H9 (cell line): ENCODE results near the gene DNER. TPM values are rescaled to one million over a fixed set of nuclear protein-coding genes. Genes with fewer than 3 reads are reported as not detected.

Experiments
- DNase-seq: peaks from one replicate; pipeline ENCODE4 v3.0.0-alpha.2; 2017
- H2AFZ ChIP-seq: one replicate; pipeline ENCODE4 v1.6.1; 2013; ENCODE audit warnings: mild to moderate bottlenecking, low read length, control low read depth, moderate library complexity
- H2AK5ac ChIP-seq: 2 replicates; pipeline ENCODE4 v1.6.1; 2013; ENCODE audit warnings: low read length, control low read depth, mixed read lengths; ENCODE audit not compliant: insufficient read length
- H2BK120ac ChIP-seq: one replicate; pipeline ENCODE4 v1.6.1; 2013; ENCODE audit warnings: low read depth, mild to moderate bottlenecking, low read length, control low read depth, inconsistent platforms; ENCODE audit not compliant: poor library complexity, severe bottlenecking
- H2BK12ac ChIP-seq: 2 replicates; pipeline ENCODE4 v1.6.1; 2013; ENCODE audit warnings: low read length, control low read depth, mixed read lengths, low read depth; ENCODE audit not compliant: insufficient read length
- H2BK15ac ChIP-seq: 2 replicates; pipeline ENCODE4 v1.6.1; 2013; ENCODE audit warnings: low read depth, low read length, control low read depth
- H2BK20ac ChIP-seq: one replicate; pipeline ENCODE4 v1.6.1; 2013; ENCODE audit warnings: low read depth, mild to moderate bottlenecking, low read length, control low read depth, inconsistent platforms; ENCODE audit not compliant: poor library complexity, severe bottlenecking
- H2BK5ac ChIP-seq: 2 replicates; pipeline ENCODE4 v1.6.1; 2013; ENCODE audit warnings: low read length, control low read depth, mixed read lengths; ENCODE audit not compliant: insufficient read length
- H3K14ac ChIP-seq: 2 replicates; pipeline ENCODE4 v1.6.1; 2013; ENCODE audit warnings: low read length, control low read depth; ENCODE audit not compliant: insufficient read depth
- H3K18ac ChIP-seq: 2 replicates; pipeline ENCODE4 v1.6.1; 2013; ENCODE audit warnings: low read depth, mild to moderate bottlenecking, mixed read lengths, low read length, control low read depth; ENCODE audit not compliant: insufficient read length
- H3K23ac ChIP-seq: 2 replicates; pipeline ENCODE4 v1.6.1; 2013; ENCODE audit warnings: low read length, control low read depth, mixed read lengths, low read depth; ENCODE audit not compliant: insufficient read length
- H3K23me2 ChIP-seq: 2 replicates; pipeline ENCODE4 v1.6.1; 2013; ENCODE audit warnings: low read depth, mild to moderate bottlenecking, mixed read lengths, low read length, control low read depth; ENCODE audit not compliant: insufficient read length, poor library complexity, severe bottlenecking
- H3K27ac ChIP-seq: 2 replicates; pipeline ENCODE4 v1.5.1; 2013; ENCODE audit warnings: low read length, control low read depth, mixed read lengths, low read depth; ENCODE audit not compliant: insufficient read length
- H3K27me3 ChIP-seq: 2 replicates; pipeline ENCODE4 v1.6.1; 2013; ENCODE audit warnings: low read length, control low read depth, inconsistent platforms; ENCODE audit not compliant: insufficient read depth
- H3K4ac ChIP-seq: 2 replicates; pipeline ENCODE4 v1.6.1; 2013; ENCODE audit warnings: low read depth, mild to moderate bottlenecking, control low read depth, inconsistent platforms, low read length, moderate library complexity
- H3K4me1 ChIP-seq: 2 replicates; pipeline ENCODE4 v1.6.1; 2013; ENCODE audit warnings: low read length, control low read depth, inconsistent platforms; ENCODE audit not compliant: insufficient read depth
- H3K4me2 ChIP-seq: 2 replicates; pipeline ENCODE4 v1.6.1; 2013; ENCODE audit warnings: low read length, control low read depth, mixed read lengths; ENCODE audit not compliant: insufficient read length, insufficient read depth
- H3K56ac ChIP-seq: 2 replicates; pipeline ENCODE4 v1.6.1; 2013; ENCODE audit warnings: low read depth, mild to moderate bottlenecking, mixed read lengths, low read length, control low read depth; ENCODE audit not compliant: insufficient read length
- H3K79me1 ChIP-seq: 2 replicates; pipeline ENCODE4 v1.6.1; 2013; ENCODE audit warnings: low read depth, mild to moderate bottlenecking, moderate library complexity, low read length, control low read depth, inconsistent platforms; ENCODE audit not compliant: insufficient read depth, poor library complexity, severe bottlenecking
- H3K79me2 ChIP-seq: 2 replicates; pipeline ENCODE4 v1.6.1; 2013; ENCODE audit warnings: low read length, control low read depth, inconsistent platforms; ENCODE audit not compliant: insufficient read depth
- H3K9ac ChIP-seq: 2 replicates; pipeline ENCODE4 v1.6.1; 2013; ENCODE audit warnings: low read length, control low read depth, mixed read lengths; ENCODE audit not compliant: insufficient read length; ENCODE audit errors: extremely low read depth
- H3K9me3 ChIP-seq: one replicate; pipeline ENCODE4 v1.6.1; 2013; ENCODE audit warnings: low read depth, low read length, inconsistent platforms; ENCODE audit not compliant: control insufficient read depth
- H3T11ph ChIP-seq: one replicate; pipeline ENCODE4 v1.6.1; 2013; ENCODE audit warnings: mild to moderate bottlenecking, low read length, control low read depth, inconsistent platforms
- H4K20me1 ChIP-seq: one replicate; pipeline ENCODE4 v1.6.1; 2013; ENCODE audit not compliant: control insufficient read depth, insufficient read length, insufficient read depth
- H4K5ac ChIP-seq: 2 replicates; pipeline ENCODE4 v1.6.1; 2013; ENCODE audit warnings: low read depth, mild to moderate bottlenecking, mixed read lengths, low read length, control low read depth; ENCODE audit not compliant: insufficient read length
- H4K8ac ChIP-seq: replicated peaks from 2 replicates; pipeline ENCODE4 v1.6.1; 2013; ENCODE audit warnings: low read length, control low read depth, mixed read lengths, low read depth; ENCODE audit not compliant: insufficient read length
- H4K91ac ChIP-seq: 2 replicates; pipeline ENCODE4 v1.6.1; 2013; ENCODE audit warnings: low read depth, mild to moderate bottlenecking, moderate library complexity, mixed read lengths, low read length, control low read depth; ENCODE audit not compliant: insufficient read length
- H3K27ac Mint-ChIP-seq, 3 experiments: 2 replicates in 2 of 3; 3 replicates in 1 of 3; pipeline ENCODE4 v1.8.0; 2020 to 2021; ENCODE audit warnings: mixed read lengths in 3 of 3, mild to moderate bottlenecking in 1 of 3, moderate library complexity in 1 of 3
- H3K27me3 Mint-ChIP-seq: 2 replicates; pipeline ENCODE4 v1.8.0; 2021; ENCODE audit warnings: low read depth, mild to moderate bottlenecking, moderate library complexity, mixed read lengths
- H3K36me3 Mint-ChIP-seq, 3 experiments: 2 replicates in 2 of 3; 3 replicates in 1 of 3; pipeline ENCODE4 v1.8.0; 2020 to 2021; ENCODE audit warnings: low read depth in 3 of 3, mixed read lengths in 3 of 3; ENCODE audit not compliant: insufficient read depth in 1 of 3
- H3K4me1 Mint-ChIP-seq, 2 experiments: 2 replicates each; pipeline ENCODE4 v1.8.0; 2020; ENCODE audit warnings: mixed read lengths in 2 of 2
- H3K4me3 Mint-ChIP-seq, 2 experiments: 2 replicates in 1 of 2; 3 replicates in 1 of 2; pipeline ENCODE4 v1.8.0; 2020 to 2021; ENCODE audit warnings: mild to moderate bottlenecking in 2 of 2, mixed read lengths in 2 of 2, moderate library complexity in 1 of 2
- H3K9me3 Mint-ChIP-seq, 2 experiments: 2 replicates in 1 of 2; 3 replicates in 1 of 2; pipeline ENCODE4 v1.8.0; 2020; ENCODE audit warnings: mild to moderate bottlenecking in 2 of 2, mixed read lengths in 2 of 2, moderate library complexity in 1 of 2
- WGBS: extraction: QIAGEN DNeasy Blood & Tissue Kit; methylation state at CpG from one replicate; pipeline ENCODE4 v1.1.7; 2013; ENCODE audit warnings: missing lambda C conversion rate, low lambda C conversion rate, mixed read lengths; ENCODE audit not compliant: insufficient read length; ENCODE audit errors: extremely low coverage; 5-methylcytosine and 5-hydroxymethylcytosine counted together
- total RNA-seq: library from RNA; stranded (reverse); gene quantifications from 2 replicates; pipeline ENCODE4 v1.2.1, GENCODE V29; 2021
- TF ChIP-seq, protein P1 (sequence below): fragments of 200-600 bp; sonication (generic); conservative IDR thresholded peaks from 3 replicates; pipeline ENCODE4 v1.8.0; 2021; ENCODE audit warnings: antibody characterized with exemption, mild to moderate bottlenecking

The DNER gene
- total RNA-seq, 1 experiment from 2014 or later = 1.0 TPM

DNA sequence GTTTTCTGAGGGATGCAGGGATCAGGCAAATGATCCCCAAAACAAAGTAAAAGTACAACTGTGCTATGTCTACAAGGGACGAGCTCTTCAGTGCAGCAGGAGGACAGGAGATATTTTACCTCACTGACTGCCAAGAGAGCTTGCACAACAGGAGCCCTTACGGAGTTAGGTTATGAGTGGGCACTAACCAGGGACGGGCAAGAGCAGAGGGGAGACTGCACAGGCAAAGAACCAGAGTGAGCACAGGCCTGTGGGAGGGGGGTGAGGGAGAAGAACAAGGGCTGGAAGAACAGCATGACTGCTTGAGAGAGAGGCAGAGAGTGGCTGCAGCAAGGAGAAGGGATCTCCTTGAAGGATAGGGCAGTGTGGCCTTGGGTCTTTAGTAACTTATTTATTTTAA is 342.1 kb downstream of the DNER start:
- Histone ChIP-seq H3K27me3 (no peaks in the 10 kb centered on the region; the same call in 1 of the 2 replicates), H4K8ac (no peak overlapping the region), H4K91ac (no peak overlapping the region), H3K18ac (no peak overlapping the region), H3K23me2 (no peaks in the 10 kb centered on the region), H3K14ac (no peak overlapping the region), H3K4me2 (no peak overlapping the region), H2BK20ac (no peak overlapping the region), H3K9ac (no peak overlapping the region), H4K20me1 (no peaks in the 10 kb centered on the region), H2BK5ac (no peak overlapping the region), H2BK120ac (no peak overlapping the region), H3K79me2 (no peaks in the 10 kb centered on the region), H3K4me1 (no peaks in the 10 kb centered on the region), H4K5ac (no peak overlapping the region), H2BK15ac (no peak overlapping the region), H2AFZ (no peak overlapping the region), H2BK12ac (no peak overlapping the region), H3K23ac (no peak overlapping the region), H3K4ac (no peak overlapping the region), H3K79me1 (no peaks in the 10 kb centered on the region), H3T11ph (no peak overlapping the region), H2AK5ac (no peak overlapping the region), H3K9me3 (no peaks in the 10 kb centered on the region), H3K27ac (no peak overlapping the region), H3K56ac (no peak overlapping the region)
- no peak for DNase-seq
- no peak overlapping the region for H3K4me3 Mint-ChIP-seq
- TF ChIP-seq, protein P1, sequence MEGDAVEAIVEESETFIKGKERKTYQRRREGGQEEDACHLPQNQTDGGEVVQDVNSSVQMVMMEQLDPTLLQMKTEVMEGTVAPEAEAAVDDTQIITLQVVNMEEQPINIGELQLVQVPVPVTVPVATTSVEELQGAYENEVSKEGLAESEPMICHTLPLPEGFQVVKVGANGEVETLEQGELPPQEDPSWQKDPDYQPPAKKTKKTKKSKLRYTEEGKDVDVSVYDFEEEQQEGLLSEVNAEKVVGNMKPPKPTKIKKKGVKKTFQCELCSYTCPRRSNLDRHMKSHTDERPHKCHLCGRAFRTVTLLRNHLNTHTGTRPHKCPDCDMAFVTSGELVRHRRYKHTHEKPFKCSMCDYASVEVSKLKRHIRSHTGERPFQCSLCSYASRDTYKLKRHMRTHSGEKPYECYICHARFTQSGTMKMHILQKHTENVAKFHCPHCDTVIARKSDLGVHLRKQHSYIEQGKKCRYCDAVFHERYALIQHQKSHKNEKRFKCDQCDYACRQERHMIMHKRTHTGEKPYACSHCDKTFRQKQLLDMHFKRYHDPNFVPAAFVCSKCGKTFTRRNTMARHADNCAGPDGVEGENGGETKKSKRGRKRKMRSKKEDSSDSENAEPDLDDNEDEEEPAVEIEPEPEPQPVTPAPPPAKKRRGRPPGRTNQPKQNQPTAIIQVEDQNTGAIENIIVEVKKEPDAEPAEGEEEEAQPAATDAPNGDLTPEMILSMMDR = no peak
- no peaks in the 10 kb centered on the region for H3K4me1 Mint-ChIP-seq
- H3K27ac Mint-ChIP-seq = peak overlapping the region in 1 of 3 experiments; percentile 25; a peak in 1 of 7 replicates
- no peaks in the 10 kb centered on the region for H3K27me3 Mint-ChIP-seq
- no CpG with 5 or more reads among the region's 3 CpGs for WGBS
- peaks cover 0 to 2% of the 10 kb centered on the region in 2 experiments; a peak in 2 of 5 replicates for H3K9me3 Mint-ChIP-seq
- H3K36me3 Mint-ChIP-seq = 0 out of 7 replicates have a peak, but pooled peaks cover 0 to 2% (median 0%) of the 10 kb centered on the region in 3 experiments
